ENCODE measurements around the gene NDUFA13. TPM values are rescaled to one million over a fixed set of nuclear protein-coding genes. Genes with fewer than 3 reads are reported as not detected.

Gene NDUFA13
- total and polyA plus RNA-seq, 2 experiments from 2014 or later, result 119 to 843 TPM

DNA sequence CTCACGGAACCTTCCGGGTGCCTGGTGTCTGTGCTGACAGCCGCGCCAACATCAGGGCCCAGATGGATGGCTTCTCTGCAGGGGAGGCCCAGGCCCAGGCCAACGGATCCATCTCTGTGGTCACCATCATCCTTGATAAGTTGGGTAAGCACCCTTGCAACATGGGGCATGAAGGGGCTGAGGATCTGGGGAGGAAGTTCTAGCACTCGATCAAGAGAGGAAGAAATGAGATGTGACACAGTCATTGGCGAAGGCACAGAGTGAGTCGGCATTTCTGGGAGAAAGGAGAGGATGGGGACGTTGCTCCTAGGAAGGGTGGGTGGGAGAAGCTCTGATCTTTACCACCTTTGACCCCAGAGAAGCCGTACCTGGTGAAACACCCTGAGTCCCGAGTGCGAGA is 26.5 kb downstream of the NDUFA13 start:
- Histone ChIP-seq H3K27ac (no peak overlapping the region), H3K4me1 (ENCODE audit: low read depth) (no peaks in the 10 kb centered on the region), H3K9me3 (ENCODE audit: low read depth) (no peaks in the 10 kb centered on the region), H3K36me3 (no peaks in the 10 kb centered on the region), H3K4me3 (no peak overlapping the region), H3K27me3 (peaks cover 8% of the 10 kb centered on the region)
- no peak for TF ChIP-seq CTCF (IDR thresholded peaks at IDR 0.05; ENCODE audit: low read depth, low read length)
- DNase-seq (ENCODE audit: low read depth in 1 of 2, low spot score in 1 of 2), result no peak

DNA sequence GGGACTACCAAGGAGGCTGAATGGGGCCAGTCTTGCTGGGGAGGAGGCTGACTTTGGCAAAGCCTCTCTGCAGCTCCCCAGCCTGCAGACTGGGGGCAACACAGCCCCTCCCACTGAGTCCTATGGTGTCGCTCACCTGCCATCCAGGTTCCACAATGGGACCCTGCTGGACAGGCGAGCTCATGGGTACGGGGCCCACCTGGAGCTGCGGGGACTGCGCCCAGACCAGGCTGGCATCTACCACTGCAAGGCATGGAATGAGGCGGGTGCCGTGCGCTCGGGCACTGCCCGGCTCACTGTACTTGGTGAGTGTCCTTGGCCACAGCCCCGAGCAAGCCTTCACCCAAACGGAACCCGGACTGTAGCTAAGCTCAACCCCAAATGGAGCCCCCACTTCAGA is 27.1 kb downstream of the NDUFA13 start:
- no peak overlapping the region for H3K27ac ChIP-seq
- DNase-seq (ENCODE audit: low read depth in 1 of 2, low spot score in 1 of 2), result no peak
- no peak overlapping the region for H3K4me3 ChIP-seq
- H3K36me3 ChIP-seq, result no peaks in the 10 kb centered on the region
- no peak for TF ChIP-seq CTCF (IDR thresholded peaks at IDR 0.05; ENCODE audit: low read depth, low read length)
- peaks cover 8% of the 10 kb centered on the region for H3K27me3 ChIP-seq
- H3K9me3 ChIP-seq (ENCODE audit: low read depth), result no peaks in the 10 kb centered on the region
- no peaks in the 10 kb centered on the region for H3K4me1 ChIP-seq (ENCODE audit: low read depth)

- Histone ChIP-seq H3K27me3 (peaks cover 8% of the 10 kb centered on the region), H3K9me3 (ENCODE audit: low read depth) (no peaks in the 10 kb centered on the region), H3K36me3 (no peaks in the 10 kb centered on the region), H3K4me3 (no peak overlapping the region), H3K27ac (no peak overlapping the region), H3K4me1 (ENCODE audit: low read depth) (no peaks in the 10 kb centered on the region)
- DNase-seq (ENCODE audit: low read depth in 1 of 2, low spot score in 1 of 2), result no peak
- TF ChIP-seq CTCF (IDR thresholded peaks at IDR 0.05; ENCODE audit: low read depth, low read length), result no peak
These were observed 27.6 kb downstream of the NDUFA13 start for GRCh38 chr19:19543640-19544039.

DNA sequence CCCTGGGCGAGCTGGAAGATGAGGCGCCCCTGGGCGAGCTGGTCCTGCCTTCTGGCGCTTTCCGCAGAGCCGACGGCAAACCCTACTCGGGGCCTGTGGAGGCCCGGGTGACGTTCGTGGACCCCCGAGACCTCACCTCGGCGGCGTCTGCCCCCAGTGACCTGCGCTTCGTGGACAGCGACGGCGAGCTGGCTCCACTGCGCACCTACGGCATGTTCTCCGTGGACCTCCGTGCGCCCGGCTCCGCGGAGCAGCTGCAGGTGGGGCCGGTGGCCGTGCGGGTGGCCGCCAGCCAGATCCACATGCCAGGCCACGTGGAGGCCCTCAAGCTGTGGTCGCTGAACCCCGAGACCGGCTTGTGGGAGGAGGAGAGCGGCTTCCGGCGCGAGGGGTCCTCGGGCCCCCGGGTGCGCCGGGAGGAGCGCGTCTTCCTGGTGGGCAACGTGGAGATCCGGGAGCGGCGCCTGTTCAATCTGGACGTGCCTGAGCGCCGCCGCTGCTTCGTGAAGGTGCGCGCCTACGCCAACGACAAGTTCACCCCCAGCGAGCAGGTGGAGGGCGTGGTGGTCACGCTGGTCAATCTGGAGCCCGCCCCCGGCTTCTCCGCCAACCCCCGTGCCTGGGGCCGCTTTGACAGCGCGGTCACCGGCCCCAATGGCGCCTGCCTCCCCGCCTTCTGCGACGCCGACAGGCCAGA is 28.4 kb downstream of the NDUFA13 start:
- Histone ChIP-seq H3K4me3 (no peak overlapping the region), H3K4me1 (ENCODE audit: low read depth) (no peaks in the 10 kb centered on the region), H3K36me3 (no peaks in the 10 kb centered on the region), H3K27ac (no peak overlapping the region), H3K27me3 (peaks cover 4% of the 10 kb centered on the region), H3K9me3 (ENCODE audit: low read depth) (no peaks in the 10 kb centered on the region)
- no peak for DNase-seq (ENCODE audit: low read depth in 1 of 2, low spot score in 1 of 2)
- no peak for TF ChIP-seq CTCF (IDR thresholded peaks at IDR 0.05; ENCODE audit: low read depth, low read length)

- Histone ChIP-seq H3K27ac (no peak overlapping the region), H3K4me1 (ENCODE audit: low read depth) (no peaks in the 10 kb centered on the region), H3K9me3 (ENCODE audit: low read depth) (no peaks in the 10 kb centered on the region), H3K36me3 (no peaks in the 10 kb centered on the region), H3K27me3 (no peaks in the 10 kb centered on the region), H3K4me3 (no peak overlapping the region)
- DNase-seq (ENCODE audit: low read depth in 1 of 2, low spot score in 1 of 2), result no peak
- no peak for TF ChIP-seq CTCF (IDR thresholded peaks at IDR 0.05; ENCODE audit: low read depth, low read length)
These were observed 29.0 kb downstream of the NDUFA13 start for GRCh38 chr19:19544954-19545591.

Measured in cardiac muscle cell (in vitro differentiated cells and primary cell).